HG02852 (cell line): Measurements from ENCODE around the gene ITIH1.
A peak's percentile ranks its signal among the peaks of the same experiment; 100 is the strongest.
"Not testable (repeated sequence)": the region's sequence is repeated elsewhere in the genome, so short reads cannot be mapped to it uniquely, and the experiment has no call there.

ENCODE experiments used
- ATAC-seq: cut with Tn5 transposase; IDR thresholded peaks from one replicate; pipeline ENCODE4 v1.9.1; 2021; ENCODE audit warnings: mild to moderate bottlenecking, moderate library complexity; ENCODE audit not compliant: unreplicated experiment

The ITIH1 gene

GRCh38 chr3:52774901-52775864, 2.2 kb upstream of the ITIH1 start:
- ATAC-seq: no peak

- no peak for ATAC-seq
Measured at GRCh38 chr3:52775877-52776276, 1.5 kb upstream of the ITIH1 start.

- ATAC-seq: not testable (repeated sequence)
Measured at GRCh38 chr3:52776486-52776885, 913 bp upstream of the ITIH1 start.

GRCh38 chr3:52777959-52778805, 783 bp downstream of the ITIH1 start:
- no peak for ATAC-seq

GRCh38 chr3:52779011-52779836, 1.8 kb downstream of the ITIH1 start:
- peak; percentile 61 for ATAC-seq

GRCh38 chr3:52779837-52780585, 2.6 kb downstream of the ITIH1 start:
- no peak for ATAC-seq

- no peak for ATAC-seq
Measured at GRCh38 chr3:52781741-52782140, 4.3 kb downstream of the ITIH1 start.

- no peak for ATAC-seq
Measured at GRCh38 chr3:52782412-52783210, 5.2 kb downstream of the ITIH1 start.

- ATAC-seq: no peak
Measured at GRCh38 chr3:52783211-52783555, 5.8 kb downstream of the ITIH1 start.

- ATAC-seq: no peak
Measured at GRCh38 chr3:52784021-52784621, 6.7 kb downstream of the ITIH1 start.

GRCh38 chr3:52784931-52785590, 7.7 kb downstream of the ITIH1 start:
- ATAC-seq: no peak

GRCh38 chr3:52786330-52787215, 9.2 kb downstream of the ITIH1 start:
- ATAC-seq: no peak

- no peak for ATAC-seq
Measured at GRCh38 chr3:52787246-52787645, 9.8 kb downstream of the ITIH1 start.

- no peak for ATAC-seq
Measured at GRCh38 chr3:52787672-52788625, 10.6 kb downstream of the ITIH1 start.

GRCh38 chr3:52788890-52789745, 11.7 kb downstream of the ITIH1 start:
- no peak for ATAC-seq

- no peak for ATAC-seq
Measured at GRCh38 chr3:52789746-52790040, 12.3 kb downstream of the ITIH1 start.
